CD4-positive, alpha-beta T cell treated with Interleukin-4 for 1 hour (primary cell): Measurements from ENCODE around the gene NDUFB11.
A peak's percentile ranks its signal among the peaks of the same experiment; 100 is the strongest.
"Not testable (repeated sequence)": the region's sequence is repeated elsewhere in the genome, so short reads cannot be mapped to it uniquely, and the experiment has no call there.

Experiments
- DNase-seq, 2 donors: peaks; one replicate each; pipeline ENCODE4 v3.0.0-alpha.2; 2020 to 2022

The NDUFB11 gene

DNA sequence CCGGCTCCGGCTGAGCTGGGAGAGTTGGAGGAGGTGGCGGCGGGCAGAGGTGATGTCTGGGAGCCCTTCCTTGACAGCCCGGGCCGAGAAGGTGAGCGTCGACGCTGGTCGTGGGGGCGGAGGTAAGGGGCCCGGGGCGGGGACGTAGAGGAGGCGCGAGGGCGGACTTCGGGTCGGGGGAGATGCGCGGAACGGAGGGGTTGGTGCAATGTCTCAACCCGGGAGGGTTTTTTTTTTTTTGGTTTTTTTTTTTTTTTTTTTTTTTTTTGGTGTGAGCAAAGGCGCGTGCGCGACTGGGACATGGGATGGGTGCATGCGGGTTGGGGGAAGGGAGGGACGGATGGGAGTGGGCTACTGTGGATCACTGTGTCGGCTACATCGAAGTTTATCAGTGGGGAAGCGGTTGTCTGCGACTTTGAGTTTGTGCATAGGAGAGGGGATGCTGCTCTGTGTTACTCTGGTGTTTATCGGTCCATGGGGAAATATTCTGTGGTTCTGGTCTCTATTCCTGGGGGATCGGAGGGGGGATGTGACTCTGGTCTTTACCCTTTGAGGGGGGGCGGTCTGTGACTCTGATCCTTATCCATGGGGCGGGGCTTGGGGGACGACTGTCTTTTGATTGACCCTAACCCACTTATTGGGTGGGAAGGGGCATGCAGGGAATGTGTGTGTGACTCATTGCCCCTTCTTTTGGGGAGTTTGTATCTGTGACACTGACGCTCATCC is 1.1 kb upstream of the NDUFB11 start:
- DNase-seq, result no peak

DNA sequence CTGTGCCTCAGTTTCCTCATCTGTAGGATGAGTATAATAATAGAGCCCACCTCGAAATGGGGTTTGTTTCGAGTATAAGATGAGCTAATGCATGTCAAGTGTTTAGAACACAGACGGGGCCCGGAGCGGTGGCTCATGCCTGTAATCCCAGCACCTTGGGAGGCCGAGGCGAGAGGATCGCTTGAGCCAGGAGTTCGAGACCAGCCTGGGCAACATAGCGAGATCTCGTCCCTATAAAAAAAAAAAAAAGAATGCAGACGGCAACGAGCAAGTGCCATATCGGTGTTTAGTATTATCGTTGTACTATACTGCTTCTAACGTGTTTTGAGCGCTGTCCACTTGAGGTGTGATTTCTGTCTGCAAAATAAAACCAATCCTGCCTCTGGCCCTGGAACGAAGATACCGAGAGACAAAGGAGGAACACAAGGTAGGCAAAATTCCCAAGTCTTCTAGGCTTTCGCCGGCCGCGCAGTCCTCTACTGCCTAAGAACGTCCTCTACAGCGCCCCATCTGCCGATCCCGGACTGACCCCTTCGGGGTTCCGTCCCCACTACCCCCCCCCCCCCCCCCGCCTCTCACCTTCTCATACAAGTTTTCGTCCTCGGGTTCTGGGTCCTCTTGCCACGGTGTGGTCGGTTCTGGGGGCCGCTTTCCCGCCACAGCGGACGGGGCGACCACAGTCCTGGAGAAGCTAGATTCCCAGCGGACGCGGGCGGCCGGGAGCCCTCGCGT is 442 bp downstream of the NDUFB11 start:
- peak in 1 of 2 donors; percentile 32 for DNase-seq

GRCh38 chrX:47138171-47138570 is 6.3 kb downstream of the NDUFB11 start:
- no peak for DNase-seq

DNA sequence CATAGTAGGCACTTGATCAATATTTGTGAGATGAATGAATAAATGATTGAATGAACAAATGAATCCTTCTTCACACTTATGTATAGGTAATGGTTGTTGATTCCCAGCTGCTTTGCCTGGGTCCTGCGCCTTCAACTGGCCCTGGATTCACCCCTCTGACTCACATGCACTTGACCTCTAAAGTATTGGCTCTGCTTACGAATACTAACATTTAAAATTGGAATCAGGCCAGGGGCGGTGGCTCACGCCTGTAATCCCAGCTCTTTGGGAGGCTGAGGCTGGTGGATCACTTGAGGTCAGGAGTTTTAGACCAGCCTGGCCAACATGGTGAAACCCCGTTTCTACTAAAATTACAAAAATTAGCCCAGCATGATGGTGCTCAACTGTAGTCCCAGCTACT is 8.9 kb downstream of the NDUFB11 start:
- DNase-seq, result not testable (repeated sequence)

DNA sequence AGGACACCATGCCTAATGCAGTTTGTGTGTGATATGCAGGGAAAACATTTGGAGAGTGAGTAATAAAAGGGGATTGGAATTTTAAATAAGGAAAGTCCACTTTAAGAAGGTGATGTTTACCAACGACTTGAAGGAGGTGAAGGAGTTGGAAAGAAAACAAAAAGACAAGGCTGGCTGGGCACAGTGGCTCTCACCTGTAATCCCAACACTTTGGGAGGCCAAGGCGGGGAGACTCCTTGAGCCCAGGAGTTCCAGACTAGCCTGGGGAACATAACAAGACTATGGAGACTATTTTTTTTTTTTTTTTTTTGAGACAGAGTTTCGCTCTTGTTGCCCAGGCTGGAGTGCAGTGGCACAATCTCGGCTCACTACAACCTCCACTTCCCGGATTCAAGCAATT is 11.0 kb downstream of the NDUFB11 start:
- no peak for DNase-seq

DNA sequence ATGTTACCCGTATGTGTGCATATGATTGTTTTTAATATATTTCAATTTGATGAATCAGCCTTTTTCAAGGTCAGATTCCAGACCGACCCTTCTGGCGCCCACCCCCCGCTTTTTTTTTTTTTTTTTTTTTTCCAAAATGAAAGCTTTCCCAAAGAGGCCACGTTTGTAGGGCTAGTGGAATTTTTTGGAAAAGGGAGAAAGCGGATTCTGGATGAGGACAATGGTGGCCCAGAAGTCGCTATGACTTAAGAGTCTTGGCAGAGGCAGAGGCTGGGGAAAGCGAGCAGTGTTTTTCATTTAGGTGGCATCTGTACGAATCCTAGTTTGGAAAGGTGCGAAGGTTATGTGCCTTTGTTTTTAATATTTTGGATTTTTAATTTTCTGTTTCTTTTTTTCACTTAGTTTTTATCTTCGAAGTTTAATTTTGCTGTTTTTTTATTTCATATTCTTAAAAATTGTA is 14.6 kb downstream of the NDUFB11 start:
- DNase-seq, result no peak

GRCh38 chrX:47129157-47129898 is 15.2 kb downstream of the NDUFB11 start:
- peak; percentile 94 to 96 for DNase-seq

- not testable (repeated sequence) for DNase-seq
Measured at GRCh38 chrX:47124466-47124865, 20.0 kb downstream of the NDUFB11 start.

GRCh38 chrX:47116551-47117110 is 27.9 kb downstream of the NDUFB11 start:
- DNase-seq, result not testable (repeated sequence)

DNA sequence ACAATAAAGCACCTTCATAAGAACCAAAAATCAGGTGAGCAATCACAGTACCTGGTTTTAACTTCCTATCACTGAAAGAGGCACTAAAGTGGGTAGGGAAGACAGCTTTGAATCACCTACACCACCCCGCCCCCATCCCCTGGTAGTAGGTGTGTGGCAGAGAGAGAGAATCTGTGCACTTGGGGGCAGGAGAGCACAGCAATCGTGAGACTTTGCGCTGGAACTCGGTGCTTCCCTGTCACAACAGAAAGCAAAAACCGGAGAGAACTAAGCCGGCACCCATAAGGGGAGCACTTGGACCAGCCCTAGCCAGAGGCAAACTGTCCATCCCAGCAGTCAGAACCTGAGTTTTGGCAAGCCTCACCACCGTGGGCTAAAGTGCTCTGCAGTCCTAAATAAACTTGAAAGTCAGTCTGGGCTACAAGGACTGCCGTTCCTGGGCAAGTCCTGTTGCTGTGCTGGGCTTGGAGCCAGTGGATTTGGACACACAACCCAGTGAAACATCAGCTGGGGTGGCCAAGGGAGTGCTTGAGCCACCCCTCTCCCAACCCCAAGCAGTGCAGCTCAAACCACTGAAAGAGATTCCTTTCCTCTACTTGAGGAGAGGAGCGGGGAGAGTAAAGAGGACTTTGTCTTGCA is 32.1 kb downstream of the NDUFB11 start:
- DNase-seq, result no peak

GRCh38 chrX:47110936-47111615 is 33.4 kb downstream of the NDUFB11 start:
- DNase-seq, result not testable (repeated sequence)

- no peak for DNase-seq
Measured at GRCh38 chrX:47101206-47101605, 43.3 kb downstream of the NDUFB11 start.

GRCh38 chrX:47098338-47099094 is 46.0 kb downstream of the NDUFB11 start:
- no peak for DNase-seq

DNA sequence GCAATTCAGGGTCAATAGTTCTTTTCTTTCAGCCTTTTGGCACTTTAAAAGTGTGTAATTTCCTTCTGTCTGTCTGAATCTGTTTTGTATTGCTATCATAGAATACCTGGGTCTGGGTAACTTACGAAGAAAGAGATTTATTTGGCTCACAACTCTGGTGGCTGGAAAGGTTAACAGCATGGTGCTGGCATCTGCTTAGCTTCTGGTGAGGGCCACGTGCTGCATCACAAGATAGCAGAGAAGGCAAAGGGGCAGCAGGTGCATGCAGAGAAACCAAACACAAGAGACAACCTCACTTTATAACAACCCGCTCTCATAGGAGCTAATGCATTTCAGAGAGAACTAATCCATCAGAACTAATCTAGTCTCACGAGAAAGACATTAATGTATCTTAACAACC is 47.5 kb downstream of the NDUFB11 start:
- DNase-seq, result no peak

DNA sequence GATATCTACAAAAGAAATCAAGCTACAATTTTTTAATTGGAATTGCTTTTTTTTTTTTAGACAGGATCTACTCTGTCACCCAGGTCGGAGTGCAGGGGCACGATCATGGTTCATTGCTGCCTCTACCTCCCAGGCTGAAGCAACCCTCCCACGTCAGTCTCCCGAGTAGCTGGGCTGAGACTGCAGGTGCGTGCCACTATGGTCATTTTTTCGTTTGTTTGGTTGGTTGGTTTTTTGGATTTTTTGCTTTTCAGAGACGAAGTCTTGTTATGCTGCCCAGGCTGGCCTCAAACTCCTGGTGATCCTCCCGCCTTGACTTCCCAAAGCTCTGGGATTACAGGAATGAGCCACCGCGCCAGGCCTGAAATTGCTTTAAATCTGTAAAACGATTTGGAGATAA is 50.6 kb downstream of the NDUFB11 start:
- no peak for DNase-seq

DNA sequence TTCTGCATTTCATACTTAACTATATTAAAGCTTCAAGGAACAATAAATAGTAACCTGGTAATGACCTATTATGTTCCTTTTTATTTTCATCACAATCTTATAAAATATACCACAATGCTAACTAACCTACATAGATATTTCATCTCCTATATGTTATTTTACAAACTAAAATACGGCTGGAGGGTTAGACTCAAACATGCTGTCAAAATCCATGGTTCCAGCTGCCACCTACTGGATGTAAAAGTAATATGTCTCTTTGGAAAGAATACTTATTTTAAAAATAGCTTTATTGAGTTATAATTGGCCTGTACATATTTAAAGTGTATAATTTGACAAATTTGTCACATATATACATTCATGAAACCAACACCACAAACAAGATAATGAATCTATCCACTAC is 51.3 kb downstream of the NDUFB11 start:
- peak in 1 of 2 donors; percentile 20 for DNase-seq
